ENCODE results near the gene FAM193B. TPM values are rescaled to one million over a fixed set of nuclear protein-coding genes. Genes with fewer than 3 reads are reported as not detected.

The FAM193B gene
- polyA plus RNA-seq, 1 experiment = 31.9 TPM

GRCh38 chr5:177557796-177558195 lies 3.4 kb upstream of the FAM193B start:
- no peak for TF ChIP-seq CTCF (IDR thresholded peaks at IDR 0.05; ENCODE audit: insufficient read depth, low read depth, low read length)
- POLR2A ChIA-PET = no interaction called here
- CTCF ChIA-PET = interaction anchor here (0.6 to 2.0 kb wide), 2 partner anchors 9 to 122 kb away, joined by 3 to 5 read pairs; no protein-coding TSS in a partner anchor
- Histone ChIP-seq H3K27me3 (ENCODE audit: control insufficient read depth, insufficient read depth, low read length) (peaks cover 3% of the 10 kb centered on the region; the same call in 1 of the 2 replicates), H3K4me3 (ENCODE audit: low read depth, low read length) (no peak overlapping the region), H3K36me3 (ENCODE audit: control insufficient read depth, insufficient read depth, low read length) (no peaks in the 10 kb centered on the region)
- no peak for DNase-seq (ENCODE audit: low read depth)

DNA sequence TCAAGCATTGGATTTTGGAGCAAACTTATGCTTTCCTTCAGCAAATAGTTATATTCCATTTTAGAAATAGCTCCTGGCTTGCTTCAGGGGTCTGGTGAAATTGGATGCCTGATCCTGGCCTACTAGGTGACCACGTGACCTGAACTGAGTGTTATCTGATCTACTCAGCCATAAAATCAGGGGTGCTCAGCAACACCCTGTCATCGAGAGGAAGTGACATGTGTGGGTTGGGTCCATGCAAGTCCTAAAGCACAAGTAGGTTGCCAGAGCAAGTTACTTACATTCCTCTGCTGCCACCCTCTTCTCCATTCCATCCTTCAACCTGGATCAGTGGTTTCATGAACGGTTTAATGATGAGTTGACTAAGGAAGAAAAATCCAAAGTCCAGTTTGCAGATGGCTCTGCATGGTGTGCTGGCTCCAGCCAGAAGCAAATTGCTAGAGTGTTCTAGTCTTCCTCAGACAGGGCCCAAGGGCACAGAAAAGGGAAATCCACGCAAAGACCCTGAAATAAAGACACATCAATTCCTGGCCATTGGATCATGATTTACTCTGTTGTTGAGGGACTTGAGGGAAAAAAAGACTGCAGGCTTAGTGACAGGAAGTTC lies 2.8 kb upstream of the FAM193B start:
- DNase-seq (ENCODE audit: low read depth) = no peak
- POLR2A ChIA-PET = no interaction called here

DNA sequence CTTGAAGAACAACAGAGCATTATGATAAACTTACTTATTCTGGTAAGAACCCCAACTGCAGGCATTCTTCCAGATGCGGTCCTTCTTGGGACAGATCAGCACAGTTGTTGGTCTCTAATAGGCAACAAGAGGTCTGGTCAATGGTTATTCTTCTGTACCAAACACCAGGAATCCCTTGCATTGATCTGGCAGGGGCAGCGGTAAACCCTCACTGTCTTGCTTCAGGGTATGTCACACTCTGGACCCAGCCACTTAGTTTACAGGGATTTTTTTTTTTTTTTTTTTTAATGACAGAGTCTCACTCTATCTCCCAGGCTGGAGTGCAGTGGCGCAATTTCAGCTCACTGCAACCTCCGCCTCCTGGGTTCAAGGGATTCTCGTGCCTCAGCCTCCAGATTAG lies 1.3 kb upstream of the FAM193B start:
- POLR2A ChIA-PET = no interaction called here
- DNase-seq (ENCODE audit: low read depth) = no peak
- no peak overlapping the region for H3K4me3 ChIP-seq (ENCODE audit: low read depth, low read length)
- no peaks in the 10 kb centered on the region for H3K27me3 ChIP-seq (ENCODE audit: control insufficient read depth, insufficient read depth, low read length)
- CTCF ChIA-PET = interaction anchor here (1.2 kb wide), 1 partner anchor 25 kb away, joined by 3 read pairs; no protein-coding TSS in a partner anchor
- TF ChIP-seq CTCF (IDR thresholded peaks at IDR 0.05; ENCODE audit: insufficient read depth, low read depth, low read length) = no peak
- 0 out of 2 replicates have a peak, but pooled peaks cover 1% of the 10 kb centered on the region for H3K36me3 ChIP-seq (ENCODE audit: control insufficient read depth, insufficient read depth, low read length)

More for the DNA sequence above, 2.8 kb upstream of the FAM193B start:
- no peaks in the 10 kb centered on the region for H3K36me3 ChIP-seq (ENCODE audit: control insufficient read depth, insufficient read depth, low read length)
- TF ChIP-seq CTCF (IDR thresholded peaks at IDR 0.05; ENCODE audit: insufficient read depth, low read depth, low read length) = no peak
- H3K4me3 ChIP-seq (ENCODE audit: low read depth, low read length) = no peak overlapping the region
- CTCF ChIA-PET = interaction anchor here (0.5 to 2.0 kb wide), 2 partner anchors 8 to 14 kb away, joined by 3 to 5 read pairs; no protein-coding TSS in a partner anchor
- no peaks in the 10 kb centered on the region for H3K27me3 ChIP-seq (ENCODE audit: control insufficient read depth, insufficient read depth, low read length)

DNA sequence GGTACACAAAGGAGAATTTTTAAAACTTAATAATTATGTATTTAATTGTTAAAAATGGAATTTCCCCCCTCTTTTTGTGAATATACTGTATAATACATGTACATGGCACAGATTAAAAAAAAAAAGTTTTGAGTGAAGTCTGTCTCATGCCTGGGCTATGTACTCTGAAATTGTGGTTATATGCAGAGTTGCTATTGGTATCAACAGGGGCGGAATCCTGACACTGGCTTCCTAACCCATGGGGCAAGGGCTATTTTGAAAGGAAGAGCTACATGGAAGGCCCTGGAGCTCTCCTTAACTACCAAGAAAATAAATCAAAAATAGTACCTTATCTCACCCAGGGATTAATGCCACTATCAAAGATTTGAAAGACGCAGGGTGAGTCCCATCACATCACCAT lies 865 bp upstream of the FAM193B start:
- no peak for DNase-seq (ENCODE audit: low read depth)
- CTCF ChIA-PET = interaction anchor here (1.2 kb wide), 1 partner anchor 24 kb away, joined by 3 read pairs; no protein-coding TSS in a partner anchor
- H3K36me3 ChIP-seq (ENCODE audit: control insufficient read depth, insufficient read depth, low read length) = 0 out of 2 replicates have a peak, but pooled peaks cover 3% of the 10 kb centered on the region
- H3K27me3 ChIP-seq (ENCODE audit: control insufficient read depth, insufficient read depth, low read length) = no peaks in the 10 kb centered on the region
- no peak overlapping the region for H3K4me3 ChIP-seq (ENCODE audit: low read depth, low read length)
- no peak for TF ChIP-seq CTCF (IDR thresholded peaks at IDR 0.05; ENCODE audit: insufficient read depth, low read depth, low read length)
- POLR2A ChIA-PET = no interaction called here

DNA sequence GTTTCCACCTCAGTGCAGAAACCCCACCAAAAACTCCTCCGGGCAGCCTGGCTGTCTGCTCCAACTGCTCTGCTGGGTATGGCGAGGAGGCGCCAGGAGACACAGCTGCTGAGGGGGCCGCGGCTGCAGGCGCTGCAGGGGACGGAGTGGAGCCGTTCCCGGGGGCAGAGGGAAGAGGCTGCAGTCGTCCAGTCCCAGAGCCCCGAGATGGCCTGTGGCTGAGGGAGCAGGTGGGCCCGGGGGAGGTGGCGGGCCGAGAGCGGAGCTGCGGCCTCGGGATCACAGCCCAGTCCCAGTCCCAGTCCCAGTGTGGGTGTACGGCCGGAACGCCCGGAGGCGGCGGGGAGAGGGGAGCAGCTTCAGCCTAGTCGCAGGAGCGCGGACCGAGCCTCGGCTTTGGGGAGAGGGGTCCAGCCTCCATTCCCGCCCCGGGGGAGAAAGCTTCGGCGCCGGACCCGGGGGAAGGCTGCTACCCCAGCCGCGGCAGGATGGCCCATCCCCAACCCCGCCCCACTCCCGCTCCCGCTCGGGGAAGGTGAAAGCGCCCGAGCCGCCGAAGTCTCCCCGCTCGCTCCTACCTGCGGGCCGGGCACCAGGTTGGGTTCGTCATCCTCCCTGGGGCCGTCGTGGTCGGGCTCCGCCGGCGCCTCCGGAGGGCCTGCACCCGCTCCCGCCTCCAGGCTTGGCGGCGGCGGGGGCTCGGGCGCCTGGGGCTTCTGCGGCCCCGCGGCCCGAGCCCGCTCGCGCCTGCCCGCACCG lies 513 bp downstream of the FAM193B start:
- TF ChIP-seq CTCF (IDR thresholded peaks at IDR 0.05; ENCODE audit: insufficient read depth, low read depth, low read length) = no peak
- Histone ChIP-seq H3K27me3 (ENCODE audit: control insufficient read depth, insufficient read depth, low read length) (no peaks in the 10 kb centered on the region), H3K4me3 (ENCODE audit: low read depth, low read length) (peak overlapping the region; percentile 89), H3K36me3 (ENCODE audit: control insufficient read depth, insufficient read depth, low read length) (0 out of 2 replicates have a peak, but pooled peaks cover 3% of the 10 kb centered on the region)
- POLR2A ChIA-PET = no interaction called here
- CTCF ChIA-PET = interaction anchor here (1.2 kb wide), 1 partner anchor 52 kb away, joined by 4 read pairs; no protein-coding TSS in a partner anchor
- no peak for DNase-seq (ENCODE audit: low read depth)
